TTC549 (cell line): Measurements from ENCODE around the gene PPM1G.
"Not testable (repeated sequence)": the region's sequence is repeated elsewhere in the genome, so short reads cannot be mapped to it uniquely, and the experiment has no call there.

ENCODE experiments used
- FAIRE-seq: peaks from 2 replicates; lab custom pipeline; 2012; peaks lifted over from hg19 to GRCh38; lab: Jason Lieb, UNC

The PPM1G gene

GRCh38 chr2:27375513-27376099, 33.8 kb downstream of the PPM1G start:
- FAIRE-seq: no peak

- FAIRE-seq: no peak
Observed at GRCh38 chr2:27373567-27373966, 35.8 kb downstream of the PPM1G start.

GRCh38 chr2:27372937-27373336, 36.5 kb downstream of the PPM1G start:
- no peak for FAIRE-seq

DNA sequence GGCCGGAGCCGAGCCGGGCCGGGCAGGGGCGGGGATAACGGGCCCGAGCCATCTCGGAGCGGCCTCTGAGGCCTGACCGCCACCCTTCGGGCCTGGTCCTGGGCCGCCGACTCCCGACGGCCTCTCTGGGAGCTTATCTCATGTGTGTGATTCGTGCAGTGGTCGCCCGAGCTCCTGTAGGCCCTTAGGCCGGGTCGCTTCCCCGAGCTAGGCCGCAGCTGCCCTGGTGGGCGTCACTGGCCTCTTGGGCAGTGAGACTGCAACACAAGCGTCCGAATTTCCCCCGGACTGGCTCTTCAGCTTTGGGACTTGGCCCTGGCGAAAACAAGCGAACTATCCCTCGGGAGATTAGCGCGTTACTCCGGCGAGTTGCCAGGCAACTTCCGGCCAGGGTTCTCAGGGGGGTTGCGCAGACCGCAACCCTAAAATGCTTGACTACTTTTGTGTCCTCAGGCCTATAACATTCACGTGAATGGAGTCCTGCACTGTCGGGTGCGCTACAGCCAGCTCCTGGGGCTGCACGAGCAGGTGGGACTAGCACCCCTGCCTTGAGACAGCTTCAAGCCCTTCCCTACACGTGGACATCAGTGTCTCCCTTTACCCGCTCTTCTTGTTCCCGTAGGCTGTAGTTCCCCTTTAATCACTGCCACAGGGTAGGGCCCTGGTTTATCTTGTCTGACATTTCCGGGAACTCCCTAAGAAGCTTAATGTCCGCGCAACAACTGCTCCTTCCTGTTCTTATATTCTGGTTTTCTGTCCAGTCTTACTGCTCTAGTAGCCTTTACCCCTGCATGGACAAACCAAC, 38.4 kb downstream of the PPM1G start:
- FAIRE-seq: no peak

GRCh38 chr2:27370026-27370815, 39.2 kb downstream of the PPM1G start, which contains the start of the genes EIF2B4 and SNX17:
Gene EIF2B4 (minus strand): TSS chr2:27370338. CDS start chr2:27370314, 24 bp downstream.
Gene SNX17 (plus strand): TSS chr2:27370616. CDS start chr2:27370744, 128 bp downstream.
- peak; percentile 92 for FAIRE-seq

- no peak for FAIRE-seq
Observed at GRCh38 chr2:27369471-27370025, 39.8 kb downstream of the PPM1G start.

GRCh38 chr2:27363933-27364332, 45.5 kb downstream of the PPM1G start:
- FAIRE-seq: no peak

- FAIRE-seq: no peak
Observed at GRCh38 chr2:27362678-27363420, 46.5 kb downstream of the PPM1G start.

- peak; percentile 96 for FAIRE-seq
Observed at GRCh38 chr2:27356382-27357181, 52.8 kb downstream of the PPM1G start, which contains the start of gene GTF3C2. Gene GTF3C2 (minus strand): TSS chr2:27356764. CDS start chr2:27343554, 13,210 bp downstream.

- no peak for FAIRE-seq
Observed at GRCh38 chr2:27356056-27356381, 53.4 kb downstream of the PPM1G start.

DNA sequence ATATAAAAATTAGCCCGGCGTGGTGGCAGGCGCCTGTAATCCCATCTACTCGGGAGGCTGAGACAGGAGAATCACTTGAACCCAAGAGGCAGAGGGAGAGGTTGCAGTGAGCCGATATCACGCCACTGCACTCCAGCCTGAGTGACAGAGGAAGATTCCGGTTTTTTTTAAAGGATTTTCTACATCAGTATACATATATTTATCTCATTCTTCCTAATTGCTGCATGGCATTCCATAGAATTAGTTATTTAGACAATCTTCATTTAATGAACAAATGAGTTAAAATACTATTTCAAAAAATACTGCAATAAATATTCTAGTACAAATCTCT, 54.8 kb downstream of the PPM1G start:
- no peak for FAIRE-seq

DNA sequence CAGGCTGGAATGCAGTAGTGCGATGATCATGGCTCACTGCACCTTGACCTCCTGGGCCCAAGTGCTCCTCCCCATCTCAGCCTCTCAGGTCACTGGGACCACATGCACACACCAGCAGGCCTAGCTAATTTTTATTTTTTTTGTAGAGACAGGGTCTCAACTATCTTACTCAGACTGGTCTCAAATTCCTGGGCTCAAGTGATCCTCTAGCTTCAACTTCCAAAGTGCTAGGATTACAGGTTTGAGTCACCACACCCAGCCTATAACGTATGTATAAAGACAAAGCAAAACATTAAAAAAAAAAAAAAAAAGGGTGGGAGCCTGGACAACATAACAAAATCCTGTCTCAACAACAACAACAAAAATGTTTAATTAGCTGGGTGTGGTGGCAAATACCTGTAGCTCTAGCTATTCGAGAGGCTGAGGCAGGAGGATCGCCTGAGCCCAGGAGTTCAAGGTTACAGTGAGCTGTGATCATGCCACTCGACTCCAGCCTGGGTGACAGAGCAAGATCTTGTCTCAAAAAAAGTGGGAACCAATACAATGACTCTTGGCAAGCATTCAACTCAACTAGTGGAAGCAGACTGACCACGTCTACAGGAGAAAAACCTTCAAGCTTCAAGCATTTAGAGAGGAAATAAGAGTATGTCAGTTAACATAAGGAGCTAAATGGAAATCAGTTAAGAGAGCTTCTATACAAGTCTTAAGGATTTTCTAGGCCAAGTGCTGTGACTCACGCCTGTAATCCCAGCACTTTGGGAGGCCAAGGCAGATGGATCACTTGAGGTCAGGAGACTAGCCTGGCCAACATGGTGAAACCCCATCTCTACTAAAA, 55.4 kb downstream of the PPM1G start:
- FAIRE-seq: no peak

GRCh38 chr2:27353386-27353761, 56.0 kb downstream of the PPM1G start:
- FAIRE-seq: not testable (repeated sequence)

DNA sequence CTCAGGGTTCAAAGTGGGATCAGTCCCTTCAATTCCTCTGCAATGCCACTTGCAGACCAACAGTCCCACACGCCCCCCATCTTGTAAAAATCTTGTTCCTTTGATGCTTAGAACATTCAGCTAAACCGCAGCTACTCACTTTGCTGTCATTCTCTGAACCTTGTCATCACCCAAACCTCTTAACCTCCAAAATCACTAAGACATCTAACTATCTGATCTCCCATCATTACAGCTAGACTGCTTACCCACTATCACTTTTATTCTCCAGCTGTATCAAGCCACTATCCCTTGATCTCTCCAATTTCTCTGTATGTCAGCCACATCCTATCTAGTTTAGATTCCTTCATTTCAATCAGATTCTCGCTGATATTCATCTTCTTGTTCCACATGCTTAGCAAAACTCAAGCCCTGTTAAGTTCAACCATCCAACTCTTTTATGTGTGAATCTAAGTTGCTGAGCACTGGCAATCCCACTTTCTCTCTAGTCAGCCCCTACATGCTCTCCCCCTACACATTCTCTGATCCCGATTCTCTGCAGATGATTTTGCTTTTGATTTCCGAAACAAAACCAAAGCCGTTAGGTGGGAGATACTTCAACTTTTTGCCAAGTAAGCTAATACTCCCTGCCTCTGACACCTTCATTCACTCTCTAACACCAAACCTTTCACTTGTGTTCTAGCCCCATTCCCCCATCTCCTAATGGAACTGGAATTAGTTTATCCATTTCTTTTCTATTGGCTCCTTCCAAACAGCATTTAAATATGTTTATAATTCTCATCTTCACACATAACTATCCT, 57.4 kb downstream of the PPM1G start:
- FAIRE-seq: no peak

DNA sequence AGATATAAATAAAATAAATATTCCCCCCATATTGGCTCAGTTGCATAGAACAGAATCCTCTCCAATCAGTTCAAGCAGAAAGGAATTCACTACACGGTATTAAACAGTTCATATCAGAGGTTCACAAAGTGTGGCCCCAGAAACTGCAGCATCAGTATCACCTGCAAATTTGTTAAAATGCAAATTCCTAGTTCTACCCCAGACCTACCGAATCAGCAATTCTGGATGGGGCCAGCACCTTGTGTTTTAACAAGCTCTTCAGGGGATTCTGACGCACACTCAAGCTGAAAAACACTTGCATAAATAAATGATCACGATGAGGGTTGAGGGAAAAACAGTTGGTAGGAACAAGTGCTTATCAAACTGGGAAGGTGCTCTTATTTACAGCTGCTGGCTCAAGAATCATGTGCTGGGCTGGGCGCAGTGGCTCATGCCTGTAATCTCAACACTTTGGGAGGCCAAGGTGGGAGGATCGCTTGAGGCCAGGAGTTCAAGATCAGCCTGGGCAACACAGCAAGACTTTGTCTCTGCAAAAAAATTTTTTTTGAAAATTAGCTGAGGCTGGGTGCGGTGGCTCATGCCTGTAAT, 59.2 kb downstream of the PPM1G start:
- FAIRE-seq: no peak

DNA sequence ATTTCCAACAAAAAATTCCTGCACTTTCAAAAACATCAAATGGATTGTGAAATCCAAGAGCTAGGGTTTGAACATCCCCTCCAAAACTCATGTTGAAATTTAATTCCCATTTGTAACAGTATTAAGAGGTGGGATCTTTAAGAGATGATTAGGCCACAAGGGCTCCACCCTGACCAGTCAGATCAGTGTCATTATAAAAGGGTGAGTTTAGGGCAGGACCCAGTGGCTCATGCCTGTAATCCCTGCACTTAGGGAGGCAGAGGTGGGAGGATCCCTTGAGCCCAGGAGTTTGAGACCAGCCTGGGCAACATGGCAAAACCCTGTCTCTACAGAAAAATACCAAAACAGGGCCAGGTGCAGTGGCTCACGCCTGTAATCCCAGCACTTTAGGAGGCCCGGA, 61.8 kb downstream of the PPM1G start:
- FAIRE-seq: no peak

DNA sequence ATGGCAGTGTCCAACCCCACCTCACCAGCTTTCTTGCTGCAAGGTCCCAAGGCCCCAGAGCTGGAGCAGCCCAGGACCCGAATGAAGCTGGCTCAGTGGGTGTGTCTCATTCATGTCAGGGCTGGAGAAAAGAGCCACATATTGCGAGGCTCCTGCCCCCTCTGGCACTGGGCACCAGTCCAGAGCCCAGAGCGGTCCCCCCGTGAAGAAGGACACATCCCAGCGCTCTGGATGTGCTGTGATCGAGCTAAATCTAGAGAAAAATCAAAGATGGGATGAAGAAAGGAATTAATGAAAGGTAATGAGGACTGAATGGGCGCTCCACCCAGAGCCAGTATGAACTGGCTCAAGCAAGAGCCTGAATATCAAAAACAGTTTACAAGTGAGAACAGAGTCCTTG, 73.2 kb downstream of the PPM1G start:
- no peak for FAIRE-seq

GRCh38 chr2:27335311-27335710, 74.1 kb downstream of the PPM1G start:
- no peak for FAIRE-seq
